ENCODE data around the gene LORICRIN.

LORICRIN gene

GRCh38 chr1:153259387-153259786 is at the start of gene LORICRIN:
TSS of gene LORICRIN (plus strand) at chr1:153259687. CDS start at chr1:153260950, 1,263 bp downstream.
- DNase-seq: no peak

- no peak for DNase-seq
Observed at GRCh38 chr1:153210206-153210605, 49.3 kb upstream of the LORICRIN start.

- DNase-seq: no peak
Observed at GRCh38 chr1:153212201-153212600, 47.3 kb upstream of the LORICRIN start.

GRCh38 chr1:153213519-153213918 is 46.0 kb upstream of the LORICRIN start:
- no peak for DNase-seq

- no peak for DNase-seq
Observed at GRCh38 chr1:153217212-153217611, 42.3 kb upstream of the LORICRIN start, which contains the start of gene PRR9. TSS of gene PRR9 (plus strand) at chr1:153217584. CDS start at chr1:153218145, 561 bp downstream.

- DNase-seq: no peak
Observed at GRCh38 chr1:153217744-153218416, 41.6 kb upstream of the LORICRIN start.

GRCh38 chr1:153220606-153221303 is 38.7 kb upstream of the LORICRIN start:
- DNase-seq: no peak

- peak; percentile 60 for DNase-seq
Observed at GRCh38 chr1:153223040-153223891, 36.2 kb upstream of the LORICRIN start.

GRCh38 chr1:153227810-153228209 is 31.7 kb upstream of the LORICRIN start:
- DNase-seq: no peak

GRCh38 chr1:153228491-153228890 is 31.0 kb upstream of the LORICRIN start:
- DNase-seq: peak; percentile 60

- DNase-seq: peak; percentile 10
Observed at GRCh38 chr1:153229076-153229829, 30.2 kb upstream of the LORICRIN start.

GRCh38 chr1:153231363-153231762 is 28.1 kb upstream of the LORICRIN start:
- no peak for DNase-seq

- peak; percentile 52 for DNase-seq
Observed at GRCh38 chr1:153231785-153232184, 27.7 kb upstream of the LORICRIN start.

GRCh38 chr1:153232553-153232952 is 26.9 kb upstream of the LORICRIN start:
- DNase-seq: peak; percentile 57

- DNase-seq: no peak
Observed at GRCh38 chr1:153233448-153233847, 26.0 kb upstream of the LORICRIN start.

- DNase-seq: no peak
Observed at GRCh38 chr1:153238527-153238926, 21.0 kb upstream of the LORICRIN start.

- no peak for DNase-seq
Observed at GRCh38 chr1:153242160-153242559, 17.3 kb upstream of the LORICRIN start.

GRCh38 chr1:153245466-153245865 is 14.0 kb upstream of the LORICRIN start:
- DNase-seq: no peak

- no peak for DNase-seq
Observed at GRCh38 chr1:153246018-153246417, 13.5 kb upstream of the LORICRIN start.

- DNase-seq: no peak
Observed at GRCh38 chr1:153246825-153247224, 12.7 kb upstream of the LORICRIN start.

GRCh38 chr1:153248176-153248879 is 11.2 kb upstream of the LORICRIN start:
- DNase-seq: no peak

GRCh38 chr1:153250166-153250565 is 9.3 kb upstream of the LORICRIN start:
- DNase-seq: no peak
